Panc1 (cell line): Measurements from ENCODE around the gene UBAP1. TPM values are rescaled to one million over a fixed set of nuclear protein-coding genes. Genes with fewer than 3 reads are reported as not detected.

Experiments
- total RNA-seq: library from RNA; stranded (reverse); gene quantifications from one replicate; pipeline ENCODE4 v1.2.1, GENCODE V29; 2021; ENCODE audit not compliant: unreplicated experiment

The UBAP1 gene
- total RNA-seq, 1 experiment from 2014 or later: 55.3 TPM

Other genes with a start within 250 kb of the UBAP1 start
- gene UBAP2, start 130.2 kb upstream of the UBAP1 start, total RNA-seq: 94.6 TPM
- gene DCAF12, start 52.3 kb upstream of the UBAP1 start, total RNA-seq: 38.3 TPM
- 7.2 TPM for gene KIF24, start 150.2 kb downstream of the UBAP1 start, total RNA-seq
- 36.2 TPM for gene NUDT2, start 150.5 kb downstream of the UBAP1 start, total RNA-seq
- 9.7 TPM for gene MYORG, start 197.9 kb downstream of the UBAP1 start, total RNA-seq